SK-N-MC (cell line): Measurements from ENCODE around the gene NACAD.
"Not testable (repeated sequence)": the region's sequence is repeated elsewhere in the genome, so short reads cannot be mapped to it uniquely, and the experiment has no call there.

Experiments
- EZH2 ChIP-seq: fragments of 200-600 bp; sonication (generic); IDR thresholded peaks from one replicate; pipeline ENCODE4 v1.6.1; 2017; ENCODE audit warnings: antibody characterized with exemption
- POLR2AphosphoS5 ChIP-seq: IDR thresholded peaks from 2 replicates; pipeline ENCODE4 v1.6.1; 2012; ENCODE audit warnings: mild to moderate bottlenecking, low read depth, low read length, borderline replicate concordance

DNA sequence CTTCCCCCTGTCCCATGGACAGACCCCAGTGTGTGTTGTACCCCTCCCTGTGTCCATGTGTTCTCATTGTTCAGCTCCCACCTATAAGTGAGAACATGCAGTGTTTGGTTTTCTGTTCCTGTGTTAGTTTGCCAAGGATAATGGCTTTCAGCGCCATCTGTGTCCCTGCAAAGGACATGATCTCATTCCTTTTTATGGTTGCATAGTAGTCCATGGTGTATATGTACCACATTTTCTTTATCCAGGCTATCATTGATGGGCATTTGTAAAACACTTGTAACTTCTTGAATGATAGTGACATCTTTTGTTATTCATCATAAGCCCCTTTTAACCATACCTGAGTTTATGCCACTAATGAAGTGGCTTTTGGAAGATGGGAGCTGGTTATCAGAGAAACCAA, 25.5 kb upstream of the NACAD start:
- not testable (repeated sequence) for TF ChIP-seq EZH2, POLR2AphosphoS5
